Stomach (tissue), 4 donors: ENCODE results near the gene FAM151B.

ENCODE experiments used
- CTCF ChIP-seq, 7 experiments: fragments of 450-650 bp in 4 of 7; fragments of 200-600 bp in 3 of 7; sonication (generic) in 3 of 7; IDR thresholded peaks; one replicate each; pipeline ENCODE4 v1.5.1; 2016 to 2019; ENCODE audit warnings: antibody characterized with exemption in 7 of 7, control low read depth in 2 of 7, mild to moderate bottlenecking in 1 of 7
- POLR2A ChIP-seq, 4 donors: fragments of 450-650 bp; IDR thresholded peaks; one replicate each; pipeline ENCODE4 v1.6.1; 2016; ENCODE audit warnings: antibody characterized with exemption in 4 of 4, control low read depth in 2 of 4, mild to moderate bottlenecking in 1 of 4, moderate library complexity in 1 of 4

- TF ChIP-seq CTCF (IDR thresholded peaks at IDR 0.05) = no peak
- no peak for TF ChIP-seq POLR2A (IDR thresholded peaks at IDR 0.05)
Measured at GRCh38 chr5:80466669-80467485, 21.0 kb upstream of the FAM151B start.
